ENCODE results near the gene TLE6. TPM values are rescaled to one million over a fixed set of nuclear protein-coding genes. Genes with fewer than 3 reads are reported as not detected.
"Not testable (repeated sequence)": the region's sequence is repeated elsewhere in the genome, so short reads cannot be mapped to it uniquely, and the experiment has no call there.

The TLE6 gene
- total RNA-seq, 1 experiment from 2014 or later: 1.1 TPM

GRCh38 chr19:2962018-2962670 is 15.2 kb upstream of the TLE6 start:
- TF ChIP-seq, protein P1, sequence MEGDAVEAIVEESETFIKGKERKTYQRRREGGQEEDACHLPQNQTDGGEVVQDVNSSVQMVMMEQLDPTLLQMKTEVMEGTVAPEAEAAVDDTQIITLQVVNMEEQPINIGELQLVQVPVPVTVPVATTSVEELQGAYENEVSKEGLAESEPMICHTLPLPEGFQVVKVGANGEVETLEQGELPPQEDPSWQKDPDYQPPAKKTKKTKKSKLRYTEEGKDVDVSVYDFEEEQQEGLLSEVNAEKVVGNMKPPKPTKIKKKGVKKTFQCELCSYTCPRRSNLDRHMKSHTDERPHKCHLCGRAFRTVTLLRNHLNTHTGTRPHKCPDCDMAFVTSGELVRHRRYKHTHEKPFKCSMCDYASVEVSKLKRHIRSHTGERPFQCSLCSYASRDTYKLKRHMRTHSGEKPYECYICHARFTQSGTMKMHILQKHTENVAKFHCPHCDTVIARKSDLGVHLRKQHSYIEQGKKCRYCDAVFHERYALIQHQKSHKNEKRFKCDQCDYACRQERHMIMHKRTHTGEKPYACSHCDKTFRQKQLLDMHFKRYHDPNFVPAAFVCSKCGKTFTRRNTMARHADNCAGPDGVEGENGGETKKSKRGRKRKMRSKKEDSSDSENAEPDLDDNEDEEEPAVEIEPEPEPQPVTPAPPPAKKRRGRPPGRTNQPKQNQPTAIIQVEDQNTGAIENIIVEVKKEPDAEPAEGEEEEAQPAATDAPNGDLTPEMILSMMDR (conservative IDR thresholded peaks at IDR 0.05): peak; percentile 85
- TF ChIP-seq EZH2 (IDR thresholded peaks at IDR 0.05; ENCODE audit: low read depth): no peak
- no peak overlapping the region for H2AFZ ChIP-seq
- no TSS peak for BruUV-seq (replicated peaks)
- no peak overlapping the region for H3K27ac ChIP-seq
- intact Hi-C loops (cut with micrococcal nuclease; ENCODE audit: unreplicated experiment): no loop called here
- no peaks in the 10 kb centered on the region for H3K9me2 ChIP-seq (ENCODE audit: insufficient read depth)
- H4K20me1 ChIP-seq (ENCODE audit: insufficient read depth): no peaks in the 10 kb centered on the region
- no peaks in the 10 kb centered on the region for H3K4me1 ChIP-seq (replicated peaks; ENCODE audit: insufficient read depth)
- no peaks in the 10 kb centered on the region for H3F3A ChIP-seq (ENCODE audit: insufficient read depth, low read depth)
- no peaks in the 10 kb centered on the region for H3K36me3 ChIP-seq (ENCODE audit: low read depth)
- CTCF ChIA-PET: no interaction called here
- no peak overlapping the region for H3K4me2 ChIP-seq
- H3K79me2 ChIP-seq (ENCODE audit: low read depth): no peaks in the 10 kb centered on the region
- POLR2A ChIA-PET (ENCODE audit: unreplicated experiment): no interaction called here
- no peaks in the 10 kb centered on the region for H3K27me3 ChIP-seq (ENCODE audit: insufficient read depth, low read depth)
- no peaks in the 10 kb centered on the region for H3K9me3 ChIP-seq (ENCODE audit: insufficient read depth, low read depth)
- H3K4me3 ChIP-seq: no peak overlapping the region
- DNase-seq: peak; percentile 33 to 36

DNA sequence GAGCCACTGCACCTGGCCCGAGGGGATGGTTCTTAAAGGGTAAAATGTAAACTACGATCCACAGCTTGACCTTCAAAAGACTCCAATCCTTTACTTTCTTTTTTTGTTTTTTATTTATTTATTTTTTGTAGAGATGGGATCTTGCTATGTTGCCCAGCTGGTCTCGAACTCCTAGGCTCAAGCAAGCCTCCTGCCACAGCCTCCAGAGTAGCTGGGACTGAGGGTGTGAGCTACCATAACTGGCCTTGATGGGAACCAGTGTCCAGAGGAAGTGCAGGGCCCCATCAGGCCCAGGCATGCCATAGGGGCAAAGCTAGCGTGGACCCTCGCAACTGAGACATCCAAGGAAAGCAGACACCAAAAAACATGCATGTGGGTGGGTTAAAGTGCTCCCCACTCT is 14.2 kb upstream of the TLE6 start:
- Histone ChIP-seq H4K20me1 (ENCODE audit: insufficient read depth) (no peaks in the 10 kb centered on the region), H3K27me3 (ENCODE audit: insufficient read depth, low read depth) (no peaks in the 10 kb centered on the region), H3F3A (ENCODE audit: insufficient read depth, low read depth) (no peaks in the 10 kb centered on the region), H3K4me1 (replicated peaks; ENCODE audit: insufficient read depth) (no peaks in the 10 kb centered on the region), H3K79me2 (ENCODE audit: low read depth) (no peaks in the 10 kb centered on the region), H3K4me2 (no peak overlapping the region), H3K27ac (no peak overlapping the region), H3K4me3 (no peak overlapping the region), H2AFZ (no peak overlapping the region), H3K36me3 (ENCODE audit: low read depth) (no peaks in the 10 kb centered on the region), H3K9me2 (ENCODE audit: insufficient read depth) (no peaks in the 10 kb centered on the region), H3K9me3 (ENCODE audit: insufficient read depth, low read depth) (no peaks in the 10 kb centered on the region)
- no peak for DNase-seq
- no TSS peak for BruUV-seq (replicated peaks)
- ChIA-PET CTCF (no interaction called here), POLR2A (ENCODE audit: unreplicated experiment) (no interaction called here)
- intact Hi-C loops (cut with micrococcal nuclease; ENCODE audit: unreplicated experiment): no loop called here
- TF ChIP-seq, protein P1 (conservative IDR thresholded peaks at IDR 0.05): no peak
- TF ChIP-seq EZH2 (IDR thresholded peaks at IDR 0.05; ENCODE audit: low read depth): no peak

- H3K4me1 ChIP-seq (replicated peaks; ENCODE audit: insufficient read depth); H4K20me1 ChIP-seq (ENCODE audit: insufficient read depth); BruUV-seq (replicated peaks); H3K27ac ChIP-seq; H3K9me2 ChIP-seq (ENCODE audit: insufficient read depth); H3K4me2 ChIP-seq; H3K36me3 ChIP-seq (ENCODE audit: low read depth); H3K79me2 ChIP-seq (ENCODE audit: low read depth); H2AFZ ChIP-seq; H3F3A ChIP-seq (ENCODE audit: insufficient read depth, low read depth); H3K9me3 ChIP-seq (ENCODE audit: insufficient read depth, low read depth); H3K27me3 ChIP-seq (ENCODE audit: insufficient read depth, low read depth); POLR2A ChIA-PET (ENCODE audit: unreplicated experiment); DNase-seq; intact Hi-C loops (cut with micrococcal nuclease; ENCODE audit: unreplicated experiment); H3K4me3 ChIP-seq; CTCF ChIA-PET: not testable (repeated sequence)
Measured at GRCh38 chr19:2963631-2964030, 13.7 kb upstream of the TLE6 start.

GRCh38 chr19:2964874-2965273 is 12.5 kb upstream of the TLE6 start:
- no peak overlapping the region for H3K27ac ChIP-seq
- H3K4me3 ChIP-seq: no peak overlapping the region
- CTCF ChIA-PET: interaction anchor here (0.6 kb wide), 1 partner anchor 83 kb away, joined by 3 read pairs; no protein-coding TSS in a partner anchor
- no peak for DNase-seq
- no peaks in the 10 kb centered on the region for H4K20me1 ChIP-seq (ENCODE audit: insufficient read depth)
- intact Hi-C loops (cut with micrococcal nuclease; ENCODE audit: unreplicated experiment): no loop called here
- POLR2A ChIA-PET (ENCODE audit: unreplicated experiment): no interaction called here
- H2AFZ ChIP-seq: no peak overlapping the region
- H3K9me2 ChIP-seq (ENCODE audit: insufficient read depth): no peaks in the 10 kb centered on the region
- no peaks in the 10 kb centered on the region for H3K36me3 ChIP-seq (ENCODE audit: low read depth)
- H3K9me3 ChIP-seq (ENCODE audit: insufficient read depth, low read depth): no peaks in the 10 kb centered on the region
- H3K4me2 ChIP-seq: no peak overlapping the region
- H3K27me3 ChIP-seq (ENCODE audit: insufficient read depth, low read depth): no peaks in the 10 kb centered on the region
- H3K4me1 ChIP-seq (replicated peaks; ENCODE audit: insufficient read depth): no peaks in the 10 kb centered on the region
- TF ChIP-seq, protein P1 (conservative IDR thresholded peaks at IDR 0.05): no peak
- TF ChIP-seq EZH2 (IDR thresholded peaks at IDR 0.05; ENCODE audit: low read depth): no peak
- no peaks in the 10 kb centered on the region for H3F3A ChIP-seq (ENCODE audit: insufficient read depth, low read depth)
- H3K79me2 ChIP-seq (ENCODE audit: low read depth): no peaks in the 10 kb centered on the region
- no TSS peak for BruUV-seq (replicated peaks)

Data from PC-9 (cell line).